HG03571 (cell line): ENCODE results near the gene TNIP1.

ENCODE experiments used
- ATAC-seq: cut with Tn5 transposase; IDR thresholded peaks from one replicate; pipeline ENCODE4 v1.9.1; 2021; ENCODE audit not compliant: unreplicated experiment

Gene TNIP1

GRCh38 chr5:151080613-151081430 lies at the start of gene TNIP1:
Gene TNIP1, minus strand, starts transcription at chr5:151081034. Its CDS starts 15,939 bp downstream, at chr5:151065095.
- ATAC-seq: peak; percentile 74

GRCh38 chr5:151130235-151130921 lies 49.5 kb upstream of the TNIP1 start:
- ATAC-seq: no peak

GRCh38 chr5:151128817-151129216 lies 48.0 kb upstream of the TNIP1 start:
- ATAC-seq: no peak

GRCh38 chr5:151127926-151128325 lies 47.1 kb upstream of the TNIP1 start:
- no peak for ATAC-seq

- ATAC-seq: no peak
These were observed 45.4 kb upstream of the TNIP1 start for GRCh38 chr5:151126199-151126645.

- ATAC-seq: no peak
These were observed 44.6 kb upstream of the TNIP1 start for GRCh38 chr5:151125421-151125820.

- peak; percentile 81 for ATAC-seq
These were observed 43.3 kb upstream of the TNIP1 start for GRCh38 chr5:151123897-151124751.

- ATAC-seq: no peak
These were observed 42.0 kb upstream of the TNIP1 start for GRCh38 chr5:151122828-151123227.

GRCh38 chr5:151121665-151122064 lies 40.8 kb upstream of the TNIP1 start:
- no peak for ATAC-seq

GRCh38 chr5:151121095-151121494 lies 40.3 kb upstream of the TNIP1 start:
- ATAC-seq: no peak

GRCh38 chr5:151118913-151119575 lies 38.2 kb upstream of the TNIP1 start:
- no peak for ATAC-seq

GRCh38 chr5:151115272-151115905 lies 34.6 kb upstream of the TNIP1 start:
- peak; percentile 47 for ATAC-seq

GRCh38 chr5:151113651-151114050 lies 32.8 kb upstream of the TNIP1 start:
- no peak for ATAC-seq

GRCh38 chr5:151110992-151111391 lies 30.2 kb upstream of the TNIP1 start:
- ATAC-seq: no peak

GRCh38 chr5:151110122-151110681 lies 29.4 kb upstream of the TNIP1 start:
- no peak for ATAC-seq

- no peak for ATAC-seq
These were observed 27.7 kb upstream of the TNIP1 start for GRCh38 chr5:151108566-151108965.

- no peak for ATAC-seq
These were observed 27.1 kb upstream of the TNIP1 start for GRCh38 chr5:151107738-151108520.

GRCh38 chr5:151107084-151107483 lies 26.2 kb upstream of the TNIP1 start:
- no peak for ATAC-seq

GRCh38 chr5:151106509-151106908 lies 25.7 kb upstream of the TNIP1 start:
- no peak for ATAC-seq
